HepG2 (cell line): ENCODE data around the gene ACOXL. TPM values are rescaled to one million over a fixed set of nuclear protein-coding genes. Genes with fewer than 3 reads are reported as not detected.

Source experiments
- ATAC-seq: fragments of 200-7000 bp; cut with Tn5 transposase; 3 replicates; pipeline ENCODE4 v1.9.1; 2020; ENCODE audit warnings: mild to moderate bottlenecking, moderate library complexity
- BruUV-seq: library from RNA; stranded (reverse); fragments of 400-500 nt; replicated peaks from 2 replicates; lab custom pipeline; 2021; lab: Mats Ljungman, UMichigan
- CTCF ChIA-PET: fragments of 300-600 bp; formaldehyde crosslinking; extraction: SDS; loops from one replicate; lab custom pipeline; 2021; ENCODE audit warnings: low total read pairs, inconsistent platforms, low intra/inter-chr PET ratio; lab: Yijun Ruan, JAX
- POLR2A ChIA-PET: fragments of 350-600 bp; sonication (Branson Sonifier 250); formaldehyde crosslinking; loops from one replicate; lab custom pipeline; 2020; ENCODE audit warnings: antibody characterized with exemption, inconsistent platforms; lab: Yijun Ruan, JAX
- DNase-seq: peaks from one replicate; pipeline ENCODE4 v3.0.0-alpha.2; 2015; ENCODE audit warnings: low spot score
- FAIRE-seq: peaks from 3 replicates; lab custom pipeline; 2011; peaks lifted over from hg19 to GRCh38; lab: Jason Lieb, UNC
- H2AFZ ChIP-seq: one replicate; pipeline ENCODE4 v1.6.1; 2011; ENCODE audit warnings: low read length, inconsistent platforms
- H3K27ac ChIP-seq: fragments of 300-600 bp; 3 replicates; pipeline ENCODE4 v1.8.0; 2011; ENCODE audit warnings: mixed run types, mild to moderate bottlenecking, mixed read lengths, low read length, inconsistent platforms; ENCODE audit not compliant: insufficient read depth; ENCODE audit errors: extremely low read length
- H3K27me3 ChIP-seq, 2 experiments: fragments of 200-600 bp in 1 of 2; 2 replicates in 1 of 2; 3 replicates in 1 of 2; pipeline versions ENCODE4 v1.6.0 to v1.8.0; 2011; ENCODE audit warnings: low read length in 2 of 2, mild to moderate bottlenecking in 2 of 2, moderate library complexity in 2 of 2, inconsistent platforms in 1 of 2; ENCODE audit not compliant: insufficient read depth in 2 of 2, control insufficient read depth in 1 of 2
- H3K36me3 ChIP-seq, 2 experiments: fragments of 200-600 bp in 1 of 2; replicated peaks in 1 of 2; 2 replicates in 1 of 2; 3 replicates in 1 of 2; pipeline versions ENCODE4 v1.5.1 to v1.8.0; 2011; ENCODE audit warnings: low read length in 2 of 2, inconsistent platforms in 1 of 2; ENCODE audit not compliant: insufficient read depth in 2 of 2, control insufficient read depth in 1 of 2
- H3K4me1 ChIP-seq: 2 replicates; pipeline ENCODE4 v1.5.1; 2012; ENCODE audit warnings: low read length, inconsistent platforms; ENCODE audit not compliant: insufficient read depth
- H3K4me2 ChIP-seq: 2 replicates; pipeline ENCODE4 v1.6.0; 2011; ENCODE audit warnings: low read depth, low read length, inconsistent platforms
- H3K4me3 ChIP-seq, 3 experiments: fragments of 200-600 bp in 1 of 3; sonication (generic), shearing (Covaris generic) in 1 of 3; replicated peaks in 1 of 3; 2 replicates each; pipeline ENCODE4 v1.5.1; 2011 to 2016; ENCODE audit warnings: low read length in 3 of 3, inconsistent platforms in 2 of 3, low read depth in 2 of 3, mild to moderate bottlenecking in 2 of 3, control low read depth in 1 of 3, mixed read lengths in 1 of 3; ENCODE audit not compliant: insufficient read depth in 1 of 3
- H3K79me2 ChIP-seq: one replicate; pipeline ENCODE4 v1.6.1; 2011; ENCODE audit warnings: low read length, inconsistent platforms; ENCODE audit not compliant: insufficient read depth
- H3K9ac ChIP-seq: 2 replicates; pipeline ENCODE4 v1.6.0; 2011; ENCODE audit warnings: mild to moderate bottlenecking, low read depth, low read length, inconsistent platforms; ENCODE audit not compliant: insufficient read depth
- H3K9me3 ChIP-seq: 2 replicates; pipeline ENCODE4 v1.5.1; 2012; ENCODE audit warnings: mild to moderate bottlenecking, low read length
- H4K20me1 ChIP-seq: 2 replicates; pipeline ENCODE4 v1.6.0; 2011; ENCODE audit warnings: inconsistent platforms, mild to moderate bottlenecking, low read length, moderate library complexity; ENCODE audit not compliant: insufficient read depth
- CBX2 ChIP-seq, 2 experiments: fragments of 200-600 bp in 1 of 2; sonication (generic); formaldehyde crosslinking in 1 of 2; IDR thresholded peaks; 2 replicates each; pipeline versions ENCODE4 v1.7.0 to v1.8.1; 2018 to 2022; ENCODE audit warnings: low read depth in 2 of 2, low read length in 1 of 2, mild to moderate bottlenecking in 1 of 2, missing genetic modification reagents in 1 of 2
- CBX5 ChIP-seq: sonication (generic); formaldehyde crosslinking; IDR thresholded peaks from 2 replicates; pipeline ENCODE4 v1.4.0; 2020; ENCODE audit warnings: missing genetic modification reagents, borderline replicate concordance
- CCAR2 ChIP-seq: fragments of 200-400 bp; formaldehyde crosslinking; optimal IDR thresholded peaks from 2 replicates; pipeline ENCODE3; 2018; ENCODE audit warnings: low read depth, mild to moderate bottlenecking, low read length, moderate library complexity
- GFI1 ChIP-seq: sonication (generic); formaldehyde crosslinking; IDR thresholded peaks from 2 replicates; pipeline ENCODE4 v1.5.0; 2020; ENCODE audit warnings: missing genetic modification reagents, mild to moderate bottlenecking, borderline replicate concordance
- HNRNPL ChIP-seq: fragments of 200-400 bp; formaldehyde crosslinking; IDR thresholded peaks from 2 replicates; pipeline ENCODE4 v1.6.1; 2017; ENCODE audit warnings: mild to moderate bottlenecking, low read depth, low read length
- ZFP82 ChIP-seq: sonication (generic); formaldehyde crosslinking; IDR thresholded peaks from 2 replicates; pipeline ENCODE4 v1.5.1; 2020; ENCODE audit warnings: mild to moderate bottlenecking, missing genetic modification reagents, borderline replicate concordance
- ZNF207 ChIP-seq: fragments of 450-650 bp; IDR thresholded peaks from 2 replicates; pipeline ENCODE4 v1.6.1; 2016; ENCODE audit warnings: antibody characterized with exemption, borderline replicate concordance
- ZNF275 ChIP-seq: sonication (generic); formaldehyde crosslinking; IDR thresholded peaks from 2 replicates; pipeline ENCODE4 v1.8.0; 2022; ENCODE audit warnings: missing genetic modification reagents, mild to moderate bottlenecking, inconsistent platforms, borderline replicate concordance
- ZNF326 ChIP-seq: sonication (generic); formaldehyde crosslinking; IDR thresholded peaks from 2 replicates; pipeline ENCODE4 v1.4.0; 2020; ENCODE audit warnings: missing genetic modification reagents, borderline replicate concordance
- ZNF383 ChIP-seq: sonication (generic); formaldehyde crosslinking; IDR thresholded peaks from 2 replicates; pipeline ENCODE4 v1.4.0; 2020; ENCODE audit warnings: missing genetic modification reagents, mild to moderate bottlenecking, borderline replicate concordance
- ZNF549 ChIP-seq: sonication (generic); formaldehyde crosslinking; IDR thresholded peaks from 2 replicates; pipeline ENCODE4 v1.5.0; 2020; ENCODE audit warnings: missing genetic modification reagents
- ZNF788 ChIP-seq: sonication (generic); formaldehyde crosslinking; IDR thresholded peaks from 2 replicates; pipeline ENCODE4 v1.5.0; 2020; ENCODE audit warnings: mild to moderate bottlenecking, missing genetic modification reagents, borderline replicate concordance
- WGBS: methylation state at CpG from one replicate; pipeline ENCODE4 v1.1.6; 2017; ENCODE audit warnings: low lambda C conversion rate; 5-methylcytosine and 5-hydroxymethylcytosine counted together
- in situ Hi-C: cut with HindIII; loops from 2 replicates; pipeline ENCODE4 v1.10.0; 2017; ENCODE audit warnings: low pct_unique_long_range_greater_than_20kb; ENCODE audit not compliant: extremely low pct_ligation_motif_present
- intact Hi-C: fragments of 100-400 bp; cut with micrococcal nuclease; formaldehyde crosslinking; loops from one replicate; pipeline ENCODE4 v1.10.0; 2022; ENCODE audit not compliant: unreplicated experiment
- polyA plus RNA-seq, 8 experiments: library from polyadenylated mRNA; depleted of rRNA in 3 of 8; stranded (reverse) in 7 of 8; unstranded in 1 of 8; fragments of >200 nt; fragmentation: Illumina TruSeq in 4 of 8; extraction: Trizol in 4 of 8; gene quantifications; 2 replicates each; pipeline versions ENCODE4 v1.2.1 to v1.2.3, GENCODE V29; 2011 to 2016; ENCODE audit warnings: low read depth in 4 of 8, missing spikeins in 1 of 8, mixed read lengths in 1 of 8; ENCODE audit not compliant: insufficient read depth in 1 of 8
- total RNA-seq, 5 experiments: library from RNA; depleted of rRNA; stranded (reverse); fragments of >200 nt; fragmentation: Illumina TruSeq; extraction: Trizol; gene quantifications; 2 replicates each; pipeline ENCODE4 v1.2.3, GENCODE V29; 2016; ENCODE audit warnings: low read depth in 1 of 5
- TF ChIP-seq, protein P1 (sequence below): sonication (generic); formaldehyde crosslinking; conservative IDR thresholded peaks from 2 replicates; pipeline ENCODE4 v1.4.0; 2020; ENCODE audit warnings: missing genetic modification reagents

The ACOXL gene
- total and polyA plus RNA-seq, 2 of the 13 experiments (the other 11 are each of a cell fraction or from before 2014, with no cell fraction given) = not detected

GRCh38 chr2:111105926-111106325 is 373.6 kb downstream of the ACOXL start:
- no peaks in the 10 kb centered on the region for H3K9me3 ChIP-seq
- H3K27ac ChIP-seq = no peak overlapping the region
- FAIRE-seq = no peak
- H3K4me3 ChIP-seq = no peak overlapping the region
- ATAC-seq = no peak
- H3K4me1 ChIP-seq = no peaks in the 10 kb centered on the region
- POLR2A ChIA-PET = no interaction called here
- no peak for DNase-seq
- H3K27me3 ChIP-seq = peaks cover 0 to 9% of the 10 kb centered on the region in 2 experiments; a peak in 1 of 5 replicates
- no peaks in the 10 kb centered on the region for H3K36me3 ChIP-seq
- no peaks in the 10 kb centered on the region for H3K79me2 ChIP-seq
- no peak overlapping the region for H3K9ac ChIP-seq
- no peak overlapping the region for H3K4me2 ChIP-seq
- in situ Hi-C loops = no loop called here
- BruUV-seq = no TSS peak
- TF ChIP-seq ZNF275 (no peak), ZNF326 (no peak), GFI1 (CRISPR knock-in tag) (no peak), CBX5 (no peak), ZNF788 (CRISPR knock-in tag) (no peak), HNRNPL (no peak), ZNF549 (CRISPR knock-in tag) (no peak), CBX2 (IDR thresholded peaks at IDR 0.05; ENCODE audit: low read depth, low read length) (no peak), CBX2 (CRISPR knock-in tag; IDR thresholded peaks at IDR 0.05; ENCODE audit: low read depth) (no peak), ZNF207 (no peak), ZFP82 (CRISPR knock-in tag) (no peak), CCAR2 (no peak), ZNF383 (CRISPR knock-in tag) (no peak)
- TF ChIP-seq, protein P1, sequence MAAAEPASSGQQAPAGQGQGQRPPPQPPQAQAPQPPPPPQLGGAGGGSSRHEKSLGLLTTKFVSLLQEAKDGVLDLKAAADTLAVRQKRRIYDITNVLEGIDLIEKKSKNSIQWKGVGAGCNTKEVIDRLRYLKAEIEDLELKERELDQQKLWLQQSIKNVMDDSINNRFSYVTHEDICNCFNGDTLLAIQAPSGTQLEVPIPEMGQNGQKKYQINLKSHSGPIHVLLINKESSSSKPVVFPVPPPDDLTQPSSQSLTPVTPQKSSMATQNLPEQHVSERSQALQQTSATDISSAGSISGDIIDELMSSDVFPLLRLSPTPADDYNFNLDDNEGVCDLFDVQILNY (CRISPR knock-in tag) = no peak
- TF ChIP-seq, all 625 proteins: peak for 0
- intact Hi-C loops = no loop called here
- Histone ChIP-seq H4K20me1 (no peaks in the 10 kb centered on the region), H2AFZ (no peak overlapping the region)
- WGBS = under 1% methylated on average over 2 of the region's 2 CpGs
- CTCF ChIA-PET = no interaction called here
